IMR-90 (cell line): ENCODE data around the gene RSU1.

Experiments used
- BHLHE40 ChIP-seq: fragments of 150-350 bp; IDR thresholded peaks from 2 replicates; pipeline ENCODE4 v1.6.1; 2016; ENCODE audit warnings: mild to moderate bottlenecking, low read depth, low read length
- CEBPB ChIP-seq: IDR thresholded peaks from 2 replicates; pipeline ENCODE4 v1.6.1; 2012; ENCODE audit warnings: low read depth, low read length, improper control_type of control experiment
- CHD1 ChIP-seq: IDR thresholded peaks from 2 replicates; pipeline ENCODE4 v1.6.1; 2012; ENCODE audit warnings: low read depth, low read length, improper control_type of control experiment
- CTCF ChIP-seq: conservative IDR thresholded peaks from 2 replicates; pipeline ENCODE4 v1.5.1; 2012; ENCODE audit warnings: mild to moderate bottlenecking, low read depth, low read length, improper control_type of control experiment
- ELK1 ChIP-seq: fragments of 150-350 bp; IDR thresholded peaks from 2 replicates; pipeline ENCODE4 v1.6.1; 2016; ENCODE audit warnings: low read depth, mild to moderate bottlenecking, low read length, moderate library complexity, borderline replicate concordance
- FOS ChIP-seq: fragments of 150-350 bp; IDR thresholded peaks from 2 replicates; pipeline ENCODE4 v1.6.1; 2016; ENCODE audit warnings: low read depth, low read length
- MXI1 ChIP-seq: IDR thresholded peaks from 2 replicates; pipeline ENCODE4 v1.6.1; 2012; ENCODE audit warnings: low read depth, mild to moderate bottlenecking, low read length, moderate library complexity, borderline replicate concordance
- POLR2A ChIP-seq: IDR thresholded peaks from 2 replicates; pipeline ENCODE4 v1.6.1; 2012; ENCODE audit warnings: mild to moderate bottlenecking, low read depth, low read length
- RAD21 ChIP-seq: IDR thresholded peaks from 2 replicates; pipeline ENCODE4 v1.6.1; 2012; ENCODE audit warnings: low read length, improper control_type of control experiment
- RFX5 ChIP-seq: IDR thresholded peaks from 2 replicates; pipeline ENCODE4 v1.8.0; 2012; ENCODE audit warnings: low read depth, mild to moderate bottlenecking, low read length, moderate library complexity
- SMC3 ChIP-seq: fragments of 150-350 bp; IDR thresholded peaks from 2 replicates; pipeline ENCODE4 v1.6.1; 2016; ENCODE audit warnings: low read depth, mild to moderate bottlenecking, antibody characterized with exemption, low read length, moderate library complexity
- USF2 ChIP-seq: fragments of 150-350 bp; IDR thresholded peaks from 2 replicates; pipeline ENCODE4 v1.6.1; 2017; ENCODE audit warnings: mild to moderate bottlenecking, antibody characterized with exemption, low read length, low read depth

- TF ChIP-seq CTCF (no peak), BHLHE40 (no peak), POLR2A (no peak), RAD21 (no peak), RFX5 (no peak), CEBPB (no peak), MXI1 (no peak), USF2 (no peak), ELK1 (no peak), SMC3 (no peak), CHD1 (no peak), FOS (no peak)
These were observed 250.9 kb downstream of the RSU1 start for GRCh38 chr10:16566202-16566805.
